ENCODE measurements around the gene VSTM4.

DNA sequence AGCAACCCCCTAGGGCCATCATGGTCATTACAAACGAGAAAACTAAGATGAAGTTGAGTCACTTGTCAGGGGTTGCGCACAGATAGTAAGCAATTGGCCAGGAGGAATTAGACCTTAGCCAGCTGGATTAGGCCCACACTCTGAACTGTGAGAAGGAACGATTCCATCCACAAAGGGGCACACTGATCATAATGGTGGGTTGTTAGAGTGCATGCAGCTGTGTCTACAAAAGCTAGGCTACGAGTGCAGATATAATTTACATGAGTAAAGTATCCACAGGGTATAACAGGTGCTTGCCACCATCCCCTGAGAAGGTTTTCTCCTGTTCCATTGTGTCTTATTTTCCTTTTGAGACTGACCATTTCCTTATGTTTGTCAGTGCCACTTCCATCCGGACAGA is 35.1 kb upstream of the VSTM4 start:
- TF ChIP-seq POLR2A (IDR thresholded peaks at IDR 0.05) (no peak), POLR2AphosphoS5 (IDR thresholded peaks at IDR 0.05) (no peak), EP300 (IDR thresholded peaks at IDR 0.05) (no peak)
- TF ChIP-seq, protein P1, sequence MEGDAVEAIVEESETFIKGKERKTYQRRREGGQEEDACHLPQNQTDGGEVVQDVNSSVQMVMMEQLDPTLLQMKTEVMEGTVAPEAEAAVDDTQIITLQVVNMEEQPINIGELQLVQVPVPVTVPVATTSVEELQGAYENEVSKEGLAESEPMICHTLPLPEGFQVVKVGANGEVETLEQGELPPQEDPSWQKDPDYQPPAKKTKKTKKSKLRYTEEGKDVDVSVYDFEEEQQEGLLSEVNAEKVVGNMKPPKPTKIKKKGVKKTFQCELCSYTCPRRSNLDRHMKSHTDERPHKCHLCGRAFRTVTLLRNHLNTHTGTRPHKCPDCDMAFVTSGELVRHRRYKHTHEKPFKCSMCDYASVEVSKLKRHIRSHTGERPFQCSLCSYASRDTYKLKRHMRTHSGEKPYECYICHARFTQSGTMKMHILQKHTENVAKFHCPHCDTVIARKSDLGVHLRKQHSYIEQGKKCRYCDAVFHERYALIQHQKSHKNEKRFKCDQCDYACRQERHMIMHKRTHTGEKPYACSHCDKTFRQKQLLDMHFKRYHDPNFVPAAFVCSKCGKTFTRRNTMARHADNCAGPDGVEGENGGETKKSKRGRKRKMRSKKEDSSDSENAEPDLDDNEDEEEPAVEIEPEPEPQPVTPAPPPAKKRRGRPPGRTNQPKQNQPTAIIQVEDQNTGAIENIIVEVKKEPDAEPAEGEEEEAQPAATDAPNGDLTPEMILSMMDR (IDR thresholded peaks at IDR 0.05), result no peak

Measured in suprapubic skin (tissue), 4 donors.